Stimulated activated CD8-positive, alpha-beta memory T cell treated with anti-CD3 and anti-CD28 coated beads, Interleukin-15, amount 100 ng/mL, for 48 hours (primary cell): Measurements from ENCODE around the gene PPP4R2.

Experiments used
- DNase-seq, 2 donors: peaks; one replicate each; pipeline ENCODE4 v3.0.0-alpha.2; 2020; ENCODE audit warnings: low read depth in 2 of 2

PPP4R2 gene

DNA sequence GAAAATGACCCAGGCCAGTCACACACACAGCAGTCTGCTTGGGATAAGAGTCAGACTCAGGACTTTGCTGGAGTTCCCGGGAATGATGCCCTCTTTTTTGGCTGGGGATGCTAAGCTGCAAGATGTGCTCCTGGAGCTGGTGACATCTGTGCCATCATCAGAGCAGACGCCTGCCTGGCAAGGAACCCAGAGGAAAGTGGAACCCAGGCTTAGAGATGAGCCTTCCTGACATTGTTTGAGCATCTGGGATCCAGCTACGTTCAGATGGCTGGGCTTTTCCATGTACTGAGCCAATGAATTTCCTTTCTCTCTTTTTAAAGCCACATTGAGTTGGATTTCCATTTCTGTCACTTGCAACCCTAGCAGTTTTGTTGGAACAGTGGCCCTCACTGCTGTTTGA, 118.1 kb downstream of the PPP4R2 start:
- no peak for DNase-seq

DNA sequence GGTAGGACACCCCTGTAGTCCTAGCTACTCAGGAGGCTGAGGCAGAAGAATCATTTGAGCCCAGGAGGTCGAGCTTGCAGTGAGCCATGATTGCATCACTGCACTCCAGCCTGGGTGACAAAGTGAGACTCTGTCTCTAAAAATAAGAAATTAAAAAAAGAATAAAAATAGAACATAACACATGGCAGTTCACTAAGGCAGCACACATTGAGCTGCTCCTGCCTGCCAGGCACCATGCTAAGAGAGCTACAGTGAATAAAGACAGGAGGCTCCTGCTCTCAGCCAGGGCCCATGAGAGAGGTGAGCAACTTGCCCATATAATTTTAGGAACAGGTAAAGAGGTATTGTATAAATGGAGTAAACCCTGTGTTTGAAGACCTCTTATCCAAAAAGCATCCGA, 119.2 kb downstream of the PPP4R2 start:
- DNase-seq = no peak
